ENCODE data around the gene SND1.

The SND1 gene

DNA sequence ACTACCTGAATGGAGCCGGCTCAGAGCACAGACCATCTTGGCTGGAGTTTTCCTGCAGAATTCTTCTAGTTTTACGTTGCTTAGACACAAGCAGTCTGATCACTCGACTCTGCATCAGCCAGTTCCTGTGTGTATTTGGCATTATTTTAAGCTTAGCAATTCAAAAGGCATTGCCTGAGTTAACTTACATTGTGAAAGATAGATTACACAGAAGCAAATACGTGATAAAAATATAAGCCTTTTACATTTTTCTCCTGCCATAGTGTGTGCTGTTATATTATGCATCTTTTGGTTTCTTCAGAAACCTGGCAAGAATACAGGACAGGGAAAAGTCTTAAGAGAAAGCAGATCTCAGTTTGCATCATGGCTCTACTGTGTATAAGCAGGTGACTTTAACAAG is 281.2 kb downstream of the SND1 start:
- Mint-ChIP-seq H3K36me3 (peaks cover 68% of the 10 kb centered on the region), H3K9me3 (no peaks in the 10 kb centered on the region), H3K27ac (no peak overlapping the region), H3K4me1 (peaks cover 75% of the 10 kb centered on the region), H3K4me3 (no peak overlapping the region), H3K27me3 (no peaks in the 10 kb centered on the region)
- ATAC-seq, result no peak

DNA sequence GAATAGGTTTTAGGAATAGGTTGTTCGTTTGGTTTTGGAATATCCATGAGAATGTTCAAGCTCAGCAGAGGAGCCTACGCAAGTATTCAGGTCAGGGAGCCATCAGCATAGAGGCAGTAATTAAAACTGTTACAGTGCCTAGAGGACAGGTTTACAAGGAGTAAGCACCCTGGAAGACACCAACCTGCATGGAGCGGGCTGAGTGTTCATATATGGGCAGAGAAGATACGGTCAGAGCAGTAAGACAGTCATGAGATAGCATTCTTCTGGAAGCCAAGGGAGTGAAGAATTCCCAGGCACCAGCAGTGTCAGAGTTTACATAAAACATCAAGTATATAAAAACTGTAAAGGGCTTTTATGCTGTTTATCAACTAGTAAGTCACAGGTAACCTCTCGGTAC is 282.7 kb downstream of the SND1 start:
- H3K27me3 Mint-ChIP-seq, result no peaks in the 10 kb centered on the region
- H3K4me3 Mint-ChIP-seq, result no peak overlapping the region
- peaks cover 74% of the 10 kb centered on the region for H3K36me3 Mint-ChIP-seq
- no peak for ATAC-seq
- no peaks in the 10 kb centered on the region for H3K9me3 Mint-ChIP-seq
- peaks cover 65% of the 10 kb centered on the region for H3K4me1 Mint-ChIP-seq
- H3K27ac Mint-ChIP-seq, result peak overlapping the region; percentile 31

DNA sequence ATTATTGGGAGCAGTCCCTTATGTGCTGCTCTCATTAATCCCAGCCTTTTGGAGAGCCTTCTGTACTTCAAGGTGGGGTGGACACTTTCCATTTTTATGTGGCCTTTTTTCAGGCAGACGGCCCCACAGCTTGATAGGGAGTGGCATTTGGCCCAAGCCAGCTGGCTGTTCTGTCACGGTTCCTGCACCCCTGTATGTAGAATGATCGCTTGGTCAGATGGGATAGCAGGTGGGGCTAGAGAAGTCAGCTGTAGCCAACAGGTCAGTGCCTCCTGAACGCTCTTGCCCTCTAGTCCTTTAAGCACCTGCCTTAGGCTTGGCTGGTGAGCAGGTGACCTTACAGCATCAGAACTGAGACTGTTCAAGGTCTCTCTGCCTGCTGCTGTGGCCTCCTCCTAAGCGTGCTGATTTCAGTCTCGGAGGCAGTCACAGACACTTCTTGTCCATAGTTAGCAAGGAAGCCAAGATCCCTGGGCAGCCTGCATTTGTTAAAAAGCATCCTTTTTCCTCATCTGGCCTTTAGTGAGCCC is 283.9 kb downstream of the SND1 start:
- Mint-ChIP-seq H3K36me3 (peaks cover 62% of the 10 kb centered on the region), H3K27me3 (no peaks in the 10 kb centered on the region), H3K9me3 (no peaks in the 10 kb centered on the region), H3K4me1 (peaks cover 61% of the 10 kb centered on the region), H3K4me3 (no peak overlapping the region), H3K27ac (no peak overlapping the region)
- no peak for ATAC-seq

DNA sequence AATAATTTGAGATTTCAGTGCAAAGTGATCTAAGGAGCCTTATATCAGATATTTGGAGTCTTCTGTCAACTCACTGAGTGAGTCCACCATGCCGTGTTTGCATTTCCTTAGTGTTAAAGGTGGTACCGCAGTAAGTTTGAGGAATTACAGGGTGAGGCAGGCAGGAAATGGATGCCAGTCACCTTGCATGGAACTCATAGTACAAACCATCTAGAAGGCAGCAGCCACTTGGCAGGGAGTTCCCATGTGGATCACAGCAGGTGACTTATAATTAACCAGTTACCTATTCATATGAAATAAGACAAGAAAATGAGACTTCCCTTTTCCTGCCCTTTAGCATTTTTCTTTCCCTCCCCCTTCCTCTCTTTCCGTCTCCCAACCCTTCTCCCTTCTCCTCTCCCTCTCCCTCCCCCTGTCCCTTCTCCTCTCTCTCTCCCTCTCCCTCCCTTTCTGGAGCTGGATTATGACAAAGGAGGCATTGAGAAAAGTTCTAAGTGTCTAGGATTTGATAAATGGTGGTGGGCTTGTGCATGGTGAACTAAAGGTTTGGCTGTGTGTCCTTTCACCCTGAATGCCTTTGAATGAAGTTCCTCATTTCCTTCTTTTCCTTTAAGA is 285.2 kb downstream of the SND1 start:
- H3K4me3 Mint-ChIP-seq, result no peak overlapping the region

DNA sequence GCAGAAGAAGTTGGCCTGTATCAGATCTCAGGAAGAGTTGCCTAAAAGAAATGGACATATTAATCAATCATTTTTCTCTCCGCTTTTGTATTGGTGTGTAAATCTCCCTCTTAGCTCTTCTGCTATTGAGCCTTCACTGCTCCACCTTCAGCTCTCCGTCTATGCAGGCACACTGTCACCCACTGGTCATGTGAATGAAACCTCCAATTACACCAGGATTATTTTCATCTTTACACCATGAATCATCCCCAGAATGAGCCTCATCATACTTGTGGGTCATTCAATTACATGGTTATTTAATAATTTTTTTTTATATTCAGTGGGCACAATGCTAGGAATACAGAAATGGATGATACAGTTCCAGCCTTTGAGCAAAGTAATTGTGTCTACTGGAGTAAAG is 286.6 kb downstream of the SND1 start:
- peaks cover 64% of the 10 kb centered on the region for H3K36me3 Mint-ChIP-seq
- no peak overlapping the region for H3K27ac Mint-ChIP-seq
- no peak overlapping the region for H3K4me3 Mint-ChIP-seq
- H3K27me3 Mint-ChIP-seq, result no peaks in the 10 kb centered on the region
- ATAC-seq, result no peak
- H3K4me1 Mint-ChIP-seq, result peaks cover 59% of the 10 kb centered on the region
- H3K9me3 Mint-ChIP-seq, result no peaks in the 10 kb centered on the region

More for the DNA sequence above, 285.2 kb downstream of the SND1 start:
- H3K27ac Mint-ChIP-seq, result no peak overlapping the region
- H3K27me3 Mint-ChIP-seq, result no peaks in the 10 kb centered on the region
- H3K4me1 Mint-ChIP-seq, result peaks cover 61% of the 10 kb centered on the region
- ATAC-seq, result no peak
- H3K9me3 Mint-ChIP-seq, result no peaks in the 10 kb centered on the region
- peaks cover 57% of the 10 kb centered on the region for H3K36me3 Mint-ChIP-seq

DNA sequence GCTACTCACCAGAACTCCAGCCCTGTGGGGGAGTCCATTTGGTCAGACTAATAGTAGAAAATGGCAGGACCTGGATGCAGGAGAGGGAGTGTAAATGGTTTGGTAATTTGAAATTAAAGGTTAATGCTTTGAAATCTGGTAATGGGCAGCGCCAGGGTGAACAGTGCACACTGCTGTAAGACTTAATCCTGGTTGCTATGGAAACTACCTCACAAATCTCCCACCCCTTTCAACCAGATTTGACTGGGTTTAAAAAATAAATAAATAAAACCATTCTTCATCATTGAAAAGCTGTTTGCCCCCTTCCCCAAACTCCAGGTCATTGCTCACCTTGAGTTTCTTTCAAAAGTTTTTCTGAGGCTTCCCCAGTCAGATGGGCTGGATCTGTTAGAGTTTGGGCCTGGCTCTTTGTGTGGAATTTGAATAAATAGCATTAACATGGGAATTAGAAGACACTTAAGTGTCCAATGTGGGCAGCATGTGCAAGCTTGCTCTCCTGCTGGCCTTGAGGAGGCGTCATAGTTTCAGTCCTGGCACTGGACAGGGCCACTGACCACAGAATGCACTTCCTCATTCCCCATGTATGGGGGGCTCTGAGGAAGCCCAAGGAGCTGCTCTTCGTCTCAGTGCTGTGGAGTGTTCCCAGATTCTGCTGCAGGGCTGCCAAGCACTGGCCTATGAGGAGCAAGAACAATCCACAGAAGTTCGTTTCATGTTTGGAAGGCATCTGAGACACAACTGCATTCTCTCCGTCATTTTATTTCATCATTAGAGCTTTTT is 288.6 kb downstream of the SND1 start:
- Mint-ChIP-seq H3K27me3 (no peaks in the 10 kb centered on the region), H3K27ac (no peak overlapping the region), H3K36me3 (peaks cover 59% of the 10 kb centered on the region), H3K4me3 (no peak overlapping the region), H3K9me3 (no peaks in the 10 kb centered on the region), H3K4me1 (peaks cover 39% of the 10 kb centered on the region)
- ATAC-seq, result no peak

DNA sequence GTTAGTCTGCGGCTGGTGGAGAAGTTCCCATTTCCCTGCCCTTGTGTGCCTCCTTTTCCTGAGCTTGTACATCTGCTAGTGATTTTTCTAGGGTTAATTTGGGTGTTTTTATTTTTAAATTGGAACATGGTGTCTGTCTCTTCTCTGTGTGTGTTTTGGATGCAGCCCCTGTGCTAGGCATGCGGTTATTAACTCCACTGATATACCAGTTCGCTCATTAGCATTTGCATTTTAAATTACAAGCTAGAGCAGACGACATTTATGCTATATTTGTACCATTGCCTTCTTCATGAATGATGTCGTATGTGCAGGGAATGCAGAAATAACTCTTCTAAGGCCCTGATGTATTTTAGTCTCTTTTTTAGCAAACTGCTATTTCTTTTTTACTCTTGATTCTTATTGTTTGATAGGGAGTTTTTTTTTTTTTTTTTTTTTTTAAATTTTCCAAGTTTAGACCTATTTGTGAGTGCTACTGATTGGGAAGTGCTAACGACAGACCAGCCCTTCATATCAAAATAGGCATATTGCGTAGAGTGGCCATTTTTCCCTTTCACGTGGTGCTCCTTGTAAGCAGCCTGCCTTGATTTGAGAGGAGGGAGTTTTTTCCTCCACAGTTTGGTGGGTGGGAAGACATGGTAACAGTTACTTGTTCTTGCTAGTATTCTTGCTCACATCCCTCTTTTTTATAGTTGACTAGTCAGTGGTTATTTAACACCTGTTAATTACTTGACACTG is 289.6 kb downstream of the SND1 start:
- no peaks in the 10 kb centered on the region for H3K9me3 Mint-ChIP-seq
- ATAC-seq, result no peak
- H3K27me3 Mint-ChIP-seq, result no peaks in the 10 kb centered on the region
- peaks cover 36% of the 10 kb centered on the region for H3K4me1 Mint-ChIP-seq
- H3K4me3 Mint-ChIP-seq, result no peak overlapping the region
- no peak overlapping the region for H3K27ac Mint-ChIP-seq
- H3K36me3 Mint-ChIP-seq, result peaks cover 56% of the 10 kb centered on the region

DNA sequence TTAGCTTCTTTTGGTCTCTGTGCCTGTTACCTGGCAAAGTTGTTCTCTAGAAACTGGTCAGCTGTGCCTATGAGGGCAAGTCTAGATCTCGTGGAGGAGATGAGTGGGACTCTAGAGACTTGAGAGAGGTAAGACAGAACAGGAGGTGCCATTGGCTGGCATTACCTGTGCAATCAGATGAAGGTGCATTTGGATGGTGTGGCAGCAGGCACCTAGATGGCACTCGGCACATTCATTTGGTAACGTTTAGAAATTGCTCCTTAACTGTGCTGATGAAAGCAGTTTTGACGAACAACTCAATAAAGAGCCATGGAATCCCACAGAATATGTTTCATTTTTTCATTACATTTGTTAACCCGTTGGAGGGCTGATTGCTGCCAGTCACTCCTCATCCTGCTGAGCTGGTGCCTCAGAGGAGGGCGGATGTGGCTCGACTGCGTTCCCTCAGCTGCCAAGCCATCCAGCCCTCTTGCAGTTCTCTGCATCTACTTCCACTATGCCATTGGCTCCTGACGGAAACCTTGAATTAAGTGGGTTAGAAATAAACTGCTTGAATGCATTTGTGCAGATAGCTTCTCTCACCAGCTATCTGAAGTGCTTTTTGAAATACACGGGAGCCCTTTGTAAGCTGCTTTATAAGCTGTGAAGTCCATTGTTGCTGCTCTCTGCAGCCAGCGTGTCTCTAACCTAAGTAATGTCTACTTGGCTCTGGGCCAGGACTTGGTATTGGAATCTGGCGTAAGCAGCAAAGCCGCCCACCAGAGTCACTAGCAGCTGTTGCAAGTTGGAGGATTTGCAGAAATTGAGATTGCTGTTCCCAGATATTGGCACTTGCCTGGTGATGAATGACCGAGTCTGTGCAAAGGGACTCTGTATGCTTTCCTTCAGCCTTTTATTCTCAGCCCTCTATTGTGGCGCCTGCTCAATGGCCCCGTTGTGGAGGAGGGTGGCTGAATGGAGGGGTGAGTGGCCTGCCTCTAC is 291.8 kb downstream of the SND1 start:
- H3K9me3 Mint-ChIP-seq, result no peaks in the 10 kb centered on the region
- peaks cover 25% of the 10 kb centered on the region for H3K4me1 Mint-ChIP-seq
- H3K4me3 Mint-ChIP-seq, result no peak overlapping the region
- H3K27ac Mint-ChIP-seq, result no peak overlapping the region
- ATAC-seq, result no peak
- no peaks in the 10 kb centered on the region for H3K27me3 Mint-ChIP-seq
- H3K36me3 Mint-ChIP-seq, result peaks cover 49% of the 10 kb centered on the region

DNA sequence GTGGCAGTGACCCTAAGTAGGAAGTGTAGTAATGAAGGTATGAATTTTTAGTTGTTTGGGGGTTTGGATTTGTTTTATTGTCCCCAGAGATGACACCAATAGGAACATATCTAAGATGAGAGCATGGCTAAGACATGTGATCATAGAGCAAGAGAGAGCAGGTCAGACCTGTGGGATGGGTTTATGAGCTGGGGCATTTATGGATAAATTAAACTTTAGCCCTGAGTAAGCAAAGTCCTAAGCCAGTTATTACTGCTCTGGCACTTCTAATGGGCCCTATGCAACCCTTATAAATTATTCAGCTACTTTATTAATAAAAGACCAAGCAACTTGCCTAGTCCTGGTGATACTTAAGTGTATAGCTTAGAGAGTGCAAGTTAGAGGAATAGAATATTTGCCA is 294.1 kb downstream of the SND1 start:
- H3K4me1 Mint-ChIP-seq, result peaks cover 15% of the 10 kb centered on the region
- no peaks in the 10 kb centered on the region for H3K9me3 Mint-ChIP-seq
- H3K36me3 Mint-ChIP-seq, result peaks cover 56% of the 10 kb centered on the region
- no peak for ATAC-seq
- H3K27ac Mint-ChIP-seq, result no peak overlapping the region
- no peaks in the 10 kb centered on the region for H3K27me3 Mint-ChIP-seq
- no peak overlapping the region for H3K4me3 Mint-ChIP-seq

DNA sequence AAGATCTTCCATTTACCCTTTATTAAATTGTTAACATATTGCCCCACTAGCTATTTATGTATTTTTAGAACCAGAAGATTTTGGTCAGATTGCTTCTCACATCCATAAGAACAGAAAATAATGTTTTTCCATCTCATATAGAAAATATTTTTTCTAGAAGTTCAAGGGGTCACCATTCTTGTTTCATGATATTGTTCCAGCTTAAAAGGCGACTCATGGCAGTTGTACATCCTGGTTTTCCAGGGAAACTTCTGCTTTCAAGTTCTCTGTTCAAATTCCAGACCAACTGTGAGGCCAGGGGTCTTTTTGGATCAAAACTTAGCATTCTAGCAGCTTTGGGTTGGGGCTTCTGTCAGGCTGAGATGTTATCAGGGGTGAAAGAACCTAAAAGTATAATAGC is 294.9 kb downstream of the SND1 start:
- Mint-ChIP-seq H3K27me3 (no peaks in the 10 kb centered on the region), H3K4me3 (no peak overlapping the region), H3K4me1 (peaks cover 14% of the 10 kb centered on the region), H3K36me3 (peaks cover 56% of the 10 kb centered on the region), H3K9me3 (no peaks in the 10 kb centered on the region), H3K27ac (no peak overlapping the region)
- ATAC-seq, result no peak

DNA sequence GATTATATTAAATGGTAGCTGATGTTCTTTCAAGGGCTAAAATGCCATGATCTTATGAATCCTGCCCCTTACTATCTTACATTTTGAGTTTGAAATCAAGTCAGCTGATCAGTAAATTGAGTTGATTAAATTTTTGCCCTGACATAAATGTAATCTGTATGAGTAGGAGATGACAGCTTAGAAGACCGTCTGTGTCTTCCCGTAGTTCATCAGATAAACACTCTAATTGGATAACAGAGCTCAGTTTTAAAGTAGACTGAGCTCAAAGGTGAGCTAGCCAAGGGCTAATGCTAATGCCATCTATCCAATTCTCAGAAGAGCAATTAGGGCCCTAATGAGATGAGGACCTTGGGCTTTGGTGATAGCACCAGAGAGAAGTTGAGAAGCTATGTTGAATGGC is 296.3 kb downstream of the SND1 start:
- peaks cover 14% of the 10 kb centered on the region for H3K4me1 Mint-ChIP-seq
- H3K4me3 Mint-ChIP-seq, result no peak overlapping the region

DNA sequence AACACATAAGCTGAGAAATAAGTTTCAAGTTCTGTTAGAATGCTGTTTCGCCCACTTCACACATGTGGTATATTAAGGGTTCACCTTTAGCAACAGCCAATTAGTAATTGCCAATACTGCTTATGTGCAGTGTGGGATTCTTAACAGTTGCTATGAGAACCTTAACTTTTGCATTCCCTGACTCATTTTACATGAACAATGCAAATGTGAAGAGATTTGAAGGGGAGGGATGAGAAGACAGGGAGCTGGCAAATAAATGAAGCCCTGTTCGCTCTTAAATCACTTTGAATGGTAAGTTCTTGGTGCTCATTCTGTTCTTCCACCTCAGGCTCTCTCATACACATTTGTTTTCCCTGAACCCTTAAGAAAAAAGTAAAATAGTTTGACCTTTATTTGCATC is 296.9 kb downstream of the SND1 start:
- no peak overlapping the region for H3K27ac Mint-ChIP-seq
- no peak overlapping the region for H3K4me3 Mint-ChIP-seq
- ATAC-seq, result no peak
- H3K9me3 Mint-ChIP-seq, result no peaks in the 10 kb centered on the region
- peaks cover 58% of the 10 kb centered on the region for H3K36me3 Mint-ChIP-seq
- no peaks in the 10 kb centered on the region for H3K27me3 Mint-ChIP-seq
- H3K4me1 Mint-ChIP-seq, result peaks cover 14% of the 10 kb centered on the region

More for the DNA sequence above, 296.3 kb downstream of the SND1 start:
- ATAC-seq, result no peak
- no peaks in the 10 kb centered on the region for H3K27me3 Mint-ChIP-seq
- peaks cover 62% of the 10 kb centered on the region for H3K36me3 Mint-ChIP-seq
- H3K27ac Mint-ChIP-seq, result no peak overlapping the region
- H3K9me3 Mint-ChIP-seq, result no peaks in the 10 kb centered on the region

DNA sequence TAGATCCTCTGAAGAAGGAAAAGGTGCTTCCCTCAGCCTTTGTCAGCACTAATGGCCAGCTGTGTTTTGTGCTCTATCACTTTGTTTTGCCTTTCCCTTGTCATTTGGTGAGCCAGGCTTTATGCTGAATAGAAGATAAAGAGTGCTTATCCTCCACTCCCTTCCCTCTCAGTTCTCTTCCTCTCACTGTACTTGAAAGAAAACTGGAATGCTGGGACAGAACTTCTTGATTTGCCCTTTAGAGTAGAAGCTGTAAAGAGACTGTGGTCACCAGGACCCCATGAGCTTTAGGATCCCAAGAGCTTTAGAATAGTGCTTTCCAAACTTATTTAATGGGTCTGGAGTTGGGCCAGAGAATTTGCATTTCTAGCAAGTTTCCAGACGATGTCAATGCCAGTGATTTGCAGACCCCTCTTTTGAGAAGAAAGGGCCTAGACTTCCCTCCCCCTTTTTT is 297.8 kb downstream of the SND1 start:
- Mint-ChIP-seq H3K4me3 (no peak overlapping the region), H3K27me3 (no peaks in the 10 kb centered on the region), H3K9me3 (no peaks in the 10 kb centered on the region), H3K27ac (no peak overlapping the region), H3K4me1 (peaks cover 14% of the 10 kb centered on the region), H3K36me3 (peaks cover 53% of the 10 kb centered on the region)
- ATAC-seq, result no peak

DNA sequence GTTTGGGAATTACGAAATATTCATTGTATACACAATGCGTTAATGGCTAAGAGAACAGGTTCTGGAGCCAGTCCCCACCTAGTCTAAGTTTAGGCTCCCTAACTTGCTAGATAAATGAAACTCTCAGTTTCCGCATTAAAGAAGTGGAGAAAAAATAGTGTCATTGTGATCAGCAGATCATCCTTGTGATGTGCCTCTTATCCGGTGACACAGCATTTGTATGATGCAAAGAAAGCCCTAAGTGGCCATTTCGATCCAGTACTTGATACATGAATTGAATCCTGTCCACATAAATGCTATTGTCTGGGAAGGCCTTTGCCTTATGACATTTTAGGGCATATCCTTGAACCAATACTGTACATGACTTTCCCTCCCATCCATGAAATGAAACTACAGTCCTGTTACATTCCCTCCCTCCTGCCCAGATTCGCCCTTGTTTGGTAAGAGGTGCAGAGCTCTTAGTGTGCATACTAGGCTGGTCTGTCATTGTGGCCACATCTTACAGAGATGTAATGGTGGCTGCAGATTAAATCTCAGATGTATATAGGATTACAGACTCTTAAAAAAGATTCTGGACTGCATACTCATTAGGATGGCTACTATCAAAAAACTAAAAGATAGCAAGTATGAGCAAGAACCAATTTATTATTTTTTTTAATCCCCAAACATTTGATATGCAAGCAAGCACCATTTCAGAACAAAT is 298.4 kb downstream of the SND1 start:
- Mint-ChIP-seq H3K36me3 (peaks cover 50% of the 10 kb centered on the region), H3K9me3 (no peaks in the 10 kb centered on the region), H3K4me1 (peaks cover 14% of the 10 kb centered on the region), H3K27me3 (no peaks in the 10 kb centered on the region), H3K27ac (no peak overlapping the region), H3K4me3 (no peak overlapping the region)
- no peak for ATAC-seq
